NCI-H1092 (cell line): ENCODE measurements around the gene ATP4A.

Experiments
- DNase-seq: peaks from one replicate; lab custom pipeline; 2025; lab: John Stamatoyannopoulos, UW

The ATP4A gene

GRCh38 chr19:35565016-35565856 is 1.8 kb upstream of the ATP4A start:
- no peak for DNase-seq

GRCh38 chr19:35562776-35563175 is 682 bp downstream of the ATP4A start:
- DNase-seq: no peak

GRCh38 chr19:35562336-35562735 is 1.1 kb downstream of the ATP4A start:
- DNase-seq: no peak

GRCh38 chr19:35561436-35561835 is 2.0 kb downstream of the ATP4A start:
- no peak for DNase-seq

GRCh38 chr19:35560677-35561076 is 2.8 kb downstream of the ATP4A start:
- DNase-seq: no peak

- DNase-seq: no peak
These were observed 3.2 kb downstream of the ATP4A start for GRCh38 chr19:35560271-35560670.

GRCh38 chr19:35559781-35560180 is 3.7 kb downstream of the ATP4A start:
- no peak for DNase-seq

- DNase-seq: no peak
These were observed 4.2 kb downstream of the ATP4A start for GRCh38 chr19:35559281-35559659.

GRCh38 chr19:35558400-35559280 is 4.8 kb downstream of the ATP4A start:
- no peak for DNase-seq

- DNase-seq: peak; percentile 39
These were observed 5.7 kb downstream of the ATP4A start for GRCh38 chr19:35557539-35558399.

GRCh38 chr19:35556846-35557538 is 6.5 kb downstream of the ATP4A start:
- DNase-seq: no peak

GRCh38 chr19:35556025-35556590 is 7.3 kb downstream of the ATP4A start:
- DNase-seq: no peak

GRCh38 chr19:35555301-35556005 is 8.0 kb downstream of the ATP4A start:
- no peak for DNase-seq

GRCh38 chr19:35554076-35554475 is 9.4 kb downstream of the ATP4A start:
- no peak for DNase-seq

- no peak for DNase-seq
These were observed 10.0 kb downstream of the ATP4A start for GRCh38 chr19:35553385-35554000.

- no peak for DNase-seq
These were observed 10.7 kb downstream of the ATP4A start for GRCh38 chr19:35552534-35553384.

GRCh38 chr19:35551091-35551810 is 12.2 kb downstream of the ATP4A start:
- DNase-seq: no peak

- DNase-seq: no peak
These were observed 13.5 kb downstream of the ATP4A start for GRCh38 chr19:35549879-35550523.
